ENCODE results near the gene CELF2. TPM values are rescaled to one million over a fixed set of nuclear protein-coding genes. Genes with fewer than 3 reads are reported as not detected.
A peak's percentile ranks its signal among the peaks of the same experiment; 100 is the strongest.

The CELF2 gene
- total RNA-seq, 1 donor from 2014 or later = 77.6 TPM

DNA sequence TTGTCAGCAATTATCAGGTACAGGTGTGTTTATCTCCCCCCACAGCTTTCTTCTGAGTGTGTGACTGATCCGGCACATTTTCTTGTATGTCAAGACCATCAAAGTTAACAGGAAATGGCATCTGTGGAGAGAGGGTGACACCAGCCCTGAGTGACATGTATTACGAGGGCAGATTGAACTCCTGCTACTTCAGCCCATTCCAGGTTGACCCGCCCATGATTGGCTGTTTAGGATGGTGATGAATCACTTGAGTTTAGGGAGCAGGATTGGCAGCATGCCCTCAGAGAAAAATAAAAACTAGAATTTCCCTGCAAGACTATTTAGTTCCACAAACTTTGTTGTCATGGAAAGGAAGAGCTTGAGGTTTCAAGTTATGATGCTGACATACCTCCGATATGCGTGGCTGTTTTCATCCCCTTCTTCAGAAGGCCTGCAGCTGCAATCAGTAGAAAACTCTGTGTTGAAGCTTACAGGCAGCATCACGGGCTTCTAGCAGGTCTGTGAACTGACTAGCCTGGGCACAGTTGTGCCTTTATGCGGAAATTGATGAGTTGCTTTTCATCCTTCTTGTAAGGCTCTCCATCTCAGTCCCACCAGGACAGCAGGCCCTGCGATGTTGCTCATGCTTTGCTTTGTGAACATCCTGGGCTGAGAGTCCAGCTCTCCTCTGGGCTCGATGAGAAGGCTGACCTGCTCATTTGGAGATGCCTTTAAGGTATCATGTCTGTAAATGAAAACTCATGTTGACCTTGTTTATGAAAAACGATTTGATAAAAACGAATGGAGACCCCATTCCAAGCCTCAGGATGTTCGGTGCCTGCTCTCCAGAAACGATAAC lies 8.0 kb upstream of the CELF2 start:
- peaks cover 3% of the 10 kb centered on the region for H3K27me3 Mint-ChIP-seq (ENCODE audit: low read depth)
- peaks cover 87% of the 10 kb centered on the region for H3K4me1 Mint-ChIP-seq
- no peak overlapping the region for H3K27ac Mint-ChIP-seq (ENCODE audit: unreplicated experiment)
- peak overlapping the region; percentile 22 for H3K4me3 Mint-ChIP-seq
- no peaks in the 10 kb centered on the region for H3K9me3 Mint-ChIP-seq
- TF ChIP-seq, protein P1, sequence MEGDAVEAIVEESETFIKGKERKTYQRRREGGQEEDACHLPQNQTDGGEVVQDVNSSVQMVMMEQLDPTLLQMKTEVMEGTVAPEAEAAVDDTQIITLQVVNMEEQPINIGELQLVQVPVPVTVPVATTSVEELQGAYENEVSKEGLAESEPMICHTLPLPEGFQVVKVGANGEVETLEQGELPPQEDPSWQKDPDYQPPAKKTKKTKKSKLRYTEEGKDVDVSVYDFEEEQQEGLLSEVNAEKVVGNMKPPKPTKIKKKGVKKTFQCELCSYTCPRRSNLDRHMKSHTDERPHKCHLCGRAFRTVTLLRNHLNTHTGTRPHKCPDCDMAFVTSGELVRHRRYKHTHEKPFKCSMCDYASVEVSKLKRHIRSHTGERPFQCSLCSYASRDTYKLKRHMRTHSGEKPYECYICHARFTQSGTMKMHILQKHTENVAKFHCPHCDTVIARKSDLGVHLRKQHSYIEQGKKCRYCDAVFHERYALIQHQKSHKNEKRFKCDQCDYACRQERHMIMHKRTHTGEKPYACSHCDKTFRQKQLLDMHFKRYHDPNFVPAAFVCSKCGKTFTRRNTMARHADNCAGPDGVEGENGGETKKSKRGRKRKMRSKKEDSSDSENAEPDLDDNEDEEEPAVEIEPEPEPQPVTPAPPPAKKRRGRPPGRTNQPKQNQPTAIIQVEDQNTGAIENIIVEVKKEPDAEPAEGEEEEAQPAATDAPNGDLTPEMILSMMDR (conservative IDR thresholded peaks at IDR 0.05) = no peak
- H3K36me3 Mint-ChIP-seq (ENCODE audit: low read depth) = peaks cover 2% of the 10 kb centered on the region
- no peak for DNase-seq (ENCODE audit: low read depth, low spot score)

GRCh38 chr10:11010582-11010981 lies 7.1 kb upstream of the CELF2 start:
- Mint-ChIP-seq H3K9me3 (no peaks in the 10 kb centered on the region), H3K4me3 (no peak overlapping the region), H3K27ac (ENCODE audit: unreplicated experiment) (no peak overlapping the region), H3K27me3 (ENCODE audit: low read depth) (peaks cover 3% of the 10 kb centered on the region), H3K4me1 (peaks cover 87% of the 10 kb centered on the region), H3K36me3 (ENCODE audit: low read depth) (peaks cover 2% of the 10 kb centered on the region)
- no peak for DNase-seq (ENCODE audit: low read depth, low spot score)
- TF ChIP-seq, protein P1 (conservative IDR thresholded peaks at IDR 0.05) = no peak

DNA sequence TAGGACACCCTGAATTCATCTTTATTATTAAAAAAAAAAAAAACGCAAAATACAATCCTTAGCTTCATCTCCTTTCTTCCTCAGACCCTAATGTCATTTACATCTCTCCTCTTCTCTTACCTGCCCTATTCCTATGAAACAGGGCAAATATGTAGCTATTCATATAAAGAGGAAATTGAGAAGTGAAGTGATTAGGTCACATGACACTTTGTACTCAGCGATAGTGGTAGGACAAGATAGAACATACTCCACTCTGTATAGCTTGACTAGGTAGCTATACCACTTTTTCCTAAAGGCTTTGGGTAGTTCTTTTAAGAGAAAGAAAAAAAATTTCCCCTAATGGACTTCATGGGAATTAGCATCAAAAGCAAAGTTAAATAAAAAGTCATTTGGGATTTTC lies 6.2 kb upstream of the CELF2 start:
- TF ChIP-seq, protein P1 (conservative IDR thresholded peaks at IDR 0.05) = no peak
- Mint-ChIP-seq H3K27ac (ENCODE audit: unreplicated experiment) (no peak overlapping the region), H3K27me3 (ENCODE audit: low read depth) (peaks cover 3% of the 10 kb centered on the region), H3K36me3 (ENCODE audit: low read depth) (peaks cover 2% of the 10 kb centered on the region), H3K4me1 (peaks cover 82% of the 10 kb centered on the region), H3K4me3 (peak overlapping the region; percentile 28), H3K9me3 (no peaks in the 10 kb centered on the region)
- DNase-seq (ENCODE audit: low read depth, low spot score) = no peak

GRCh38 chr10:11011984-11012383 lies 5.7 kb upstream of the CELF2 start:
- H3K27ac Mint-ChIP-seq (ENCODE audit: unreplicated experiment) = peak overlapping the region; percentile 96
- H3K27me3 Mint-ChIP-seq (ENCODE audit: low read depth) = peaks cover 5% of the 10 kb centered on the region
- peaks cover 2% of the 10 kb centered on the region for H3K36me3 Mint-ChIP-seq (ENCODE audit: low read depth)
- peak overlapping the region; percentile 28 for H3K4me3 Mint-ChIP-seq
- H3K4me1 Mint-ChIP-seq = peaks cover 83% of the 10 kb centered on the region
- TF ChIP-seq, protein P1 (conservative IDR thresholded peaks at IDR 0.05) = no peak
- DNase-seq (ENCODE audit: low read depth, low spot score) = no peak
- no peaks in the 10 kb centered on the region for H3K9me3 Mint-ChIP-seq

- no peak for DNase-seq (ENCODE audit: low read depth, low spot score)
- Mint-ChIP-seq H3K4me3 (peak overlapping the region; percentile 75), H3K9me3 (no peaks in the 10 kb centered on the region), H3K27me3 (ENCODE audit: low read depth) (peaks cover 9% of the 10 kb centered on the region), H3K27ac (ENCODE audit: unreplicated experiment) (peak overlapping the region; percentile 96), H3K4me1 (peaks cover 84% of the 10 kb centered on the region), H3K36me3 (ENCODE audit: low read depth) (peaks cover 2% of the 10 kb centered on the region)
- TF ChIP-seq, protein P1 (conservative IDR thresholded peaks at IDR 0.05) = no peak
These were observed 5.0 kb upstream of the CELF2 start for GRCh38 chr10:11012421-11013295.
